HL-60/S4 treated with retinoic acid at 250 ng/mL for 4 days and 3 days (cell line): ENCODE results near the gene GIPC3.

Experiments
- in situ Hi-C: fragments of 300-500 bp; cut with MboI; formaldehyde crosslinking; loops from 2 replicates; pipeline ENCODE4 v1.7.0; 2022; ENCODE audit warnings: low sequenced_read_pairs

Gene GIPC3

DNA sequence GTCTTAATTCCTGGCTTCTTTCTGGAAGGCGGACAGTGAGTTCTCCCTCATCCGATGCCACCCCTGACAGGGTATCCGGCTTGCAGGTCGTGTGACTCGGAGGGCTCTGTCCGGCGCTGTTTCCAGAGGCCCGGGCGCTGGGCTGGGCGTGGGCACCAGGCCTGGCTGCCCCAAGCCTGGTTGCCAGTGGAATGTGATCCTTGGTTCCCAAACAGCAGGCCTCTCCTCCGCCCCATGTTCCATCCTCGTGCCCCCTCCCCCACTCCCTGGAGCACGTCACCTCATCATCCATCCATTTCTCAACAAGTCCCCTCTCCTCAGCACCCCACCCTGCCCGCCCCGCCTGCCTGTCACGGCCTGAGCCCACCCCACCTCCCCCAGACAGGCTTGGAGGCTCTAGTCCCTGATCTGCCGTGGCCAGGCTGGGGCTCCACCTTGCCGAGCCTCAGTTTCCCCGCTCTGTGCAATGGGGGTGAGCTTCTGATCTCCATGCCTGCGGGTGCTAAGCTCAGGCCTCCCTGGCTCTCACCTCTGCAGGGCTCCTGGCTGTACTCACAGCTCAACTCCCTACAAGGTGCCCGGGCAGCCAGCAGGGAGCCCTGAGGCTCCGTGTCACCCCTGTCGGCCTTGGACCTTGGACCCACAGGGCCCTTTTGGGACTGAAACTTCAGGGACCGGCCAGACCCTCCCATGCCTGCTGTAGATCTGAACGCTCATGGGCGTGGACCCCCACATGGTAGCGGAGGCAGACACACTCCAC is 19.1 kb downstream of the GIPC3 start:
- in situ Hi-C loops: no loop called here

DNA sequence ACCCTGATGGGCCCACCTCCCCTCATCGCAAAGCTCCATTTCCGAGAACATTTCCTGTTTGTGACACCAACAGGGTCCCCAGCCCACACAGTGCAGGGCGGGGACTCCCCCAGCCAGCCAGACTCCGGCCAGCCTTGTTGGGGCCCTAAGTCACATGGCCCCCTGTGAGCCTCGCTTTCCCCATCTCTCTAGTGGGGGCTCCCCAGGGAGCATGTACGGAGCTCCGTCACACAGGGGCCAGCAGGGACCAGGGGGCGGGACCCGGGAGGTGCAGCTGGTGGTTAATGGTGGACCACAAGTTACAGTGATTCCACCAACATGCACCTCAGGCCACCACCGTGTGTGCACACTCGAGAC is 19.7 kb downstream of the GIPC3 start:
- in situ Hi-C loops: no loop called here

- in situ Hi-C loops: no loop called here
These were observed 20.1 kb downstream of the GIPC3 start for GRCh38 chr19:3605361-3605760.

GRCh38 chr19:3605770-3606169 is 20.5 kb downstream of the GIPC3 start:
- in situ Hi-C loops: no loop called here

DNA sequence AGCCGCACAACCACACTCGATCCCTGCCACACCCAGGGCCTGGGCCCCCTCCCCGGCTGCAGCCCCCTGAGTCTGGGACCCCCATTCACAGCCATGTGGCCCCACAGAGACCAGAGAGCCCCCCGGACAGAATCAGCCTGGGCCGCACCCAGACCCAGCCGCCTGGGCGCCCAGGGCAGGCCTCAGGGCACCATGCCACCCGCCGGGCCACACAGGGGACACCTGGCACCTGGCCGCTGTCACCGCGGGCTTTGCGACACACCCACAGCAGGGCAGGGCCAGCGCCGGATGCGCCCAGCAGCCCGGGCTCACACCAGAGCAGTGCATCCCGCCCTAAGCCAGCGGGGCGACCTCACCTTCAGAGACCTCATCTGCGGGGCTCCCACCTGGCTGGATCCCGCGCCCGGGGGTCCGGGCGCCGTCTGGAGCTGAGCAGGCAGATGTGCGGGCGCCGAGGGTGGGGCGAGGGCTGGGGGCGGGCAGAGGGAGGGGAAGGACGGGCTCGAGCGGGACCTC is 21.0 kb downstream of the GIPC3 start:
- in situ Hi-C loops: no loop called here

DNA sequence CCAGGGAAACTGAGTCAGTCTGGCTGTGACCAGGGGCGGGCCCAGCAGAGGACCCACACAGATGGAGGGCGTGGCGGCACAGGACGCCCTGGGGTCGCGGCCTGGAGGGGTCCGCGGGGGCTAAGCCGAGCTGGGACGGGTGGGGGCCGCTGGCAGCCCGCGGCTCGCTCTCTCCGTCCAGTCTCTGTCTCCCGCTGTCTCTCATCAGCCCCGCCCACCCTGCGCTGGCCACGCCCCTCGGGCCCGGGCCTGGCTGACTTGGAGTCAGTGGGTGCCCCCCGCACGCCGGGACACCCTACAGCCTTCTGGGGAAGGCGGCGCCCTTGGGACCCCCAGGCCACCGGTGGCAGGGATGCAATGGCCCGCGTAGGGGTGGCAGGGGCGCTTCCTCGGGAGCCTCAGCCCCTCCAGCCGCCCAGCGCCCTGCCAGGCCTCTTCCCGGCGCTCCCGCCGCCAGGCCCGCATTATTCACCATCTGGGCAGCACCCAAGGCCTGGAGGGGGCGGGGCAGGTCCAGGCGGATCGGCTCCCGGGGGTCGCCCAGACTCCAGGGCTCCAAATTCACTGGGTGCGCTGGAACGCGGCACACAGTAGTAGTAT is 21.5 kb downstream of the GIPC3 start, which contains the start of gene TBXA2R:
TSS of gene TBXA2R (minus strand) at position 186 of the 600 bp plus-strand sequence. CDS start 6,241 bp downstream, outside the sequence.
- in situ Hi-C loops: no loop called here

- in situ Hi-C loops: no loop called here
These were observed 22.2 kb downstream of the GIPC3 start for GRCh38 chr19:3607303-3608078.

GRCh38 chr19:3608079-3608641 is 22.9 kb downstream of the GIPC3 start:
- in situ Hi-C loops: no loop called here

- in situ Hi-C loops: no loop called here
These were observed 23.6 kb downstream of the GIPC3 start for GRCh38 chr19:3608750-3609322.

GRCh38 chr19:3609779-3610719 is 24.8 kb downstream of the GIPC3 start:
- in situ Hi-C loops: no loop called here

DNA sequence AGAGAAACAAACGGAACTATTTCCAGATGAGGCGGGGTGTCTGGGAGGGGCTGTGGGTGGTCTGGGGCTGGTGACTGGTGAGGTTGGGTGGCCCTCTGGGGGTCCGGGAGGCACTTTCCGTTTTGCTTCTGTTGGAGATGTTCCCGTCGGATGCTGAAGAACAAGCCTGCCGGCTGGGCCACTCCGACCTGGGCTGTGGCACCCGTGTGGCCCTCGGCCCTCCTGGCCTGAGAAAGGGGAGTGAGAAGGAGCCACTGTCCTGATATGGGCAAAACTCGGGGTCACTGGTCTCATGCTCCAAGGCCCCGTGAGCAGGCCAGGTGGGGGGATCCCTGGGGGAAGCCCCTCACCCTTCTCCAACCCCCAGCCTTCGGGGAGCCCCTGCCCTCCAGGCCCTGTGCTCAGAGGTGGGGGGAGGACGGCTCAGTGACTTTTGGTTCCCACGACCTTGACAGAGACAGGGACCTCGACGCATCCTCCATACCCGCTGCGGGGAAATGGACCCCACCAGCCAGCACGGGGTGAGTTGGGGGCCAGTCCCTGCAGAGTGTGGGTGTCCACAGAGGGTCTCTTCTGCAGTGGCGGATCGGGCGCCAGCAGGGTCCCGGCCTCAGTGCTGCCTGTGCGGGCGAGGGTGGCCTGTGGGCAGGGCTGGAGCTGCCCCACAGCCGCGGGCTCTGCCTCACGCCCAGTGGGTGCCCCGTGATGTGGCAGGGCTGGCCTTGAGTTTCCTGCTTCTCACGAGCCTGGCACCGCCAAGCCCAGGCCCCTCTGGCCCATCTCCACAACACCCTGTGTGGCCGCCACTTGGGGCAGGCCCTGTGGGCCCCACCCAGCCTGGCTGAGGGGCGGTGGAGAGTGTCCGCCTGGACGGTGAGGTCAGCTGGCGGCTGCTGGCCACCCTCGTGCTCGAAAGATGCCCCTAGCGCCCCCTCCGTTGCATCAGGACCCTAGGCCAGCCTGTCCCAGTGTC is 25.8 kb downstream of the GIPC3 start:
- in situ Hi-C loops: no loop called here

DNA sequence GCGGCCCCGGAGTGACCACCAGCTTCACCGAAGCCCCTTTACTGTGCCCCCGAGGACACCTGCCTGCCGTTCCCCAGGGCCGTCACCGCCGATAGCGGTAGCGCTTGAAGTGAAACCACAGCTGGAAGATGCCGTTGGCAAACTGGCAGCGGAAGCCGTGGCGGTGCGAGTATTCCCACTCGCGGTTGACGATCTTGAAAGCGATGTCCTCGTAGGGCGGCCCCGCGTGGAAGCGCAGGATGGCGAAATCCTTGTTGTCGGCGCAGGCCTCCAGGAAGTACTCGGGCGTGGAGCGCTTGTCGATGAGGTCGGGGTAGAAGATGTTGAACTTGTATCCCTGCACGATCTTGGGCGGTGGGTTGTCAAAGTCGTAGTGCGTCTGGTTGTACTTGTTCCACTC is 26.6 kb downstream of the GIPC3 start:
- in situ Hi-C loops: no loop called here

- in situ Hi-C loops: no loop called here
These were observed 27.1 kb downstream of the GIPC3 start for GRCh38 chr19:3612330-3612729.

- in situ Hi-C loops: no loop called here
These were observed 27.8 kb downstream of the GIPC3 start for GRCh38 chr19:3612901-3613741.

DNA sequence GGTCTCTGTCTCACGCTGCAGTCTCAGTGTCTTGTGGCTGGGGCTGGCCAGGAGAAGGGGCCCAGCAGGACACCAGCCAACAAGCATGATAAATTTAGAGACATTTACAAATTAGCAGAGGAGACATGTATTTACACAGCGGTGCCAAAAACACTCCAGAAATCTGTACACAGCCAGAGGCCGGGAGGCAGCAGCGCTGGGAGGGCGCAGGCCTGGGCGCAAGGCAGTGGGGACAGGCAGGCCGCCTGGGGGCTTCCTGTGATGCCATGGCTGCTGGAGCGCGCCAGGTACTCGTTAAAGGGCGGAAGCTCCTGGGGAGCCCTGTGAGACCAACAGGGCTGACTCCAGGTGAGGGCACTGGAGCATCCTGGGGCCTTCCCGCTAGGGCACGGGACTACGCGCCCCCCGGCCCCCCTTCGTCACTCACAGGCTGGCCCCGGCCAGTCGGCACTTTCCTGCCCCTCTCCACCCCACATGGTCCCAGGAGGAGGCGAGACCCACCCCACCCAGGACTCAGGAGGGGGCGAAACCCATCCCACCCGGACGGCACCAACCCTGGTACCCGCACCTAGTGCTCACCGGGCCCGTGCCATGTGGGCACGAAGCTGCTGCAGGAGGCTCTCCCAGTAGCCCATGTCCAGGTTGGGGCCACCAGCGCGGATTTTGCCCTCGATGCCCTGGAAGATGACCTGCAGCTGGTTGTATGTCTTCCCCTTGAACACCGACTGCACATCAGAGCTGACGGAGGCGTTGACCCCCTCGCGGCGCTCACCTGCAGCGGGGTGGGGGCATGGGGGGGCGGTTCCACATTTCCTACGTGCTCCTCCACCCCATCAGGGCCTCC is 28.8 kb downstream of the GIPC3 start:
- in situ Hi-C loops: no loop called here

DNA sequence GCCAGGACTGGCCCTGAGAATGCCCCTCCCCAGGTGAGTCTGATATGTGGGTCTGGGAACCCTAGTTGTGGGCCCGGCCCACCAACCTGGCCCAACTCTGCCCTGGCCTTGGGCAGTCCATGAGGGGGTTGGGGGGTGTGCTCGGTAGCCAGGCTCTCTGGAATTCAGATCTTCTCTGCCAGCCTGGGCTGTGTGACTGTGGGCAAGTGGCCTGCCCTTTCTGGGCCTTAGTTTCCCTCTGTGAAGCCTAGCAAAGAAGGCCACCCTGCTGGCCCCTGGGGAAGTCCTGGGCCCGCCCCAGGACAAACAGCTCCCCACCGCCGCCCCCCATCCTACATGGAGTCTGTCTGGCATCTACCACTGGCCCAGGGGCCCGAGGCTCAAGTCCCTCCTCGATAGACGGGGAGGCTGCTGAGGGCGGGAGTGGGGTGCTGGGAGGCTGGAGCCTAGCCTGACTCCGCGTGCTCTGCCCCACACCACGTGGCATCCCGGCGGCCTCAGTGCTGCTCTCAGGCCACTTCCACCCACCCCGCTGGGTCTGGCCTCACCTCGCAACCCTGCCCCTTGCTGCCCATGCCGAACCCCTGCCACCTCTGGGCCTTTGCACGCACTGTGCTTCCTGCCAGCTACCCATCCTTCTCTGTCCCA is 29.7 kb downstream of the GIPC3 start:
- in situ Hi-C loops: no loop called here
